Measurements from ENCODE around the gene PPP2R5D.

PPP2R5D gene

DNA sequence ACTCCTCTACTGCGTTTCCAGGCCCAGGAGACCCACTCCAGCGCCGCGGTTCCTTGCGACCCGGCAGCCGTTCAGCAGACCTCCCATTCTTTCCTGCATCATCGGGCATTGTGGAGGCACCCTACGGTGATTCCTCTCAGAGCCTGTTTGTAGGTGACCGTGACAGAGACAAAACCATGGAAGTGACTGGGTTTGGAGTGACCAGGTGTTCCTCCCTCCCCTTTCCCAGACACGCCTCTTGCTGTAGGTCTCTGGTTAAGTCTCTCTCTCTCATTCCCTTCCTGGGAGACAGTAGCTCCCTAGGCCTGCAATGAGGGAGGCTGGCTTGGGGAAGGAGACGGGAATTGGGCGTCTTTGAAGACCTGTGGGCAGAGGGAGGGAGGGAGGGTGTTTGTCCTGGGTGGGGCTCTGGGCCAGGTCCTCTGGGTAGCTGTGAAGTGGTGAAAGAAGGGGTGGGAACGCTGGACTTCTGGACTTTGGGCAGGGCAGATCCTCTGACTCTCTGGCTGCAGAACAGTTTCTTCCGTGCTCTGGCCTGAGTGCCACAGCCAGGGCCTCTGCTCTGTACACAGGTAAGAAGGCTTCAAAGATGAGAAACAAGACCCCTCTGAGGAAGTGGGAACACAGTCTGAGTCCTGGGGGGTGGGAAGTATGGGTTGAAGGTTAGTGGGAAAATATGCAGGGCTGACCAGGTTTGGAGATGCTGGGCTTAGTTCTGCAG, 75.8 kb downstream of the PPP2R5D start:
- DNase-seq = no peak

DNA sequence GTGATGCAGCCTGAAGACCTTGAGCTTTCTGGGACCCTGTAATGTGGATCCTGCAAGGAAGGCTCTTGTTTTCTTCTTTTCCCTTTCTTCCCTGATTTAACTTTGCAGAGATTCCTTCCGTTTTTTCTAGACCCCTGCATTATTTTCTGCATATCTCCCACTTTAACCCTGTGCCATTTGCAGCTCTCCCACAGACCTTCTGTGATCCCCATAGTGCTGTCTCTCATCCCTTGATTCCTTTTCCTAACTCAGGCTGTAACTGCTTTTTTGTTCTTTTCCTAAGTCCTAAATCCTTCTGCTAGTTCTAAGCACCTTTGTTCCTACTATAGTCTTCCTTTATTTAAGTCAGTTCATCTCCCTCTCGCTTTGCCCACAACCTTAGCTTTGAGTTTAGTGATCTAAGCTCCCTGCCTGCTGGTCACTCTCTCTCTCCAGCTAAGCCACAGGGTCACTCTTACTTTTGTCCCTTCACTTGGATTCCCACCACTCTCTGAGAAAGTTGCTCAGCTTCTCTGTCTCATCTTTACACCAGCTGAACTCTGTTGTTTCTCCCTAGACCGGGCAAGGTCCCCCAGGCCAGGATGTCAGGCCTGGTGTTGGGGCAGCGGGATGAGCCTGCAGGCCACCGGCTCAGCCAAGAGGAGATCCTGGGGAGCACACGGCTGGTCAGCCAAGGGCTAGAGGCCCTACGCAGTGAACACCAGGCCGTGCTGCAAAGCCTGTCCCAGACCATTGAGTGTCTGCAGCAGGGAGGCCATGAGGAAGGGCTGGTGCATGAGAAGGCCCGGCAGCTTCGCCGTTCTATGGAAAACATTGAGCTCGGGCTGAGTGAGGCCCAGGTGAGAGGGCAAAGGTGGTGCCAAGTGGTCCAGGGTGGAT, 76.6 kb downstream of the PPP2R5D start:
- DNase-seq = no peak

- DNase-seq = no peak
Observed at GRCh38 chr6:43061861-43062260, 77.5 kb downstream of the PPP2R5D start.

Data from activated CD4-positive, CD25-positive, alpha-beta regulatory T cell (primary cell).